Activated T-helper 17 cell treated with anti-CD3 and anti-CD28 coated beads, Interleukin-2, amount 50 U/mL, for 72 hours (primary cell): ENCODE measurements around the gene ANGEL2. TPM values are rescaled to one million over a fixed set of nuclear protein-coding genes. Genes with fewer than 3 reads are reported as not detected.

ENCODE experiments used
- ATAC-seq: fragments of 150-1000 bp; cut with Tn5 transposase; replicated peaks from 2 replicates; pipeline ENCODE4 v1.10.0; 2021; ENCODE audit warnings: mild to moderate bottlenecking, moderate library complexity
- H3K27ac Mint-ChIP-seq: one replicate; pipeline ENCODE4 v1.8.0; 2022; ENCODE audit warnings: mixed read lengths
- H3K27me3 Mint-ChIP-seq: one replicate; pipeline ENCODE4 v1.8.0; 2022; ENCODE audit warnings: mixed read lengths
- H3K36me3 Mint-ChIP-seq: one replicate; pipeline ENCODE4 v1.8.0; 2022; ENCODE audit warnings: low read depth, mild to moderate bottlenecking, mixed read lengths
- H3K4me1 Mint-ChIP-seq: one replicate; pipeline ENCODE4 v1.8.0; 2022; ENCODE audit warnings: mixed read lengths
- H3K4me3 Mint-ChIP-seq: one replicate; pipeline ENCODE4 v1.8.0; 2022; ENCODE audit warnings: mild to moderate bottlenecking, mixed read lengths
- H3K9me3 Mint-ChIP-seq: one replicate; pipeline ENCODE4 v1.8.0; 2022; ENCODE audit warnings: mixed read lengths
- total RNA-seq, 2 donors: library from RNA; stranded (reverse); gene quantifications; one replicate each; pipeline ENCODE4 v1.2.3, GENCODE V29; 2022

Gene ANGEL2
- total RNA-seq, 2 donors from 2014 or later = 36.9 to 41.3 TPM

DNA sequence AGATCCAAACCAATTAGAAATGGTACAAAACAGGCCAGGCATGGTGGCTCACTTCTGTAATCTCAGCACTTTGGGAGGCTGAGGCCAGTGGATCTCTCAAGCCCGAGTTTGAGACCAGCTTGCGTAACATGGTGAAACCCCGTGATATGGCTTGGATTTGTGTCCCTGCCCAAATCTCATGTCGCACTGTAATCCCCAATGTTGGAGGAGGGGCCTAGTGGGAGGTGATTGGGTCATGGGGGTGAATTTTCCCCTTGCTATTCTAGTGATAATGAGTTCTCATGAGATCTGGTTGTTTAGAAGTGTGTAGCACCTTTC lies 72.3 kb downstream of the ANGEL2 start:
- no peaks in the 10 kb centered on the region for H3K36me3 Mint-ChIP-seq
- ATAC-seq = no peak
- H3K27ac Mint-ChIP-seq = no peak overlapping the region
- no peak overlapping the region for H3K4me3 Mint-ChIP-seq
- H3K4me1 Mint-ChIP-seq = no peaks in the 10 kb centered on the region
- peaks cover 6% of the 10 kb centered on the region for H3K27me3 Mint-ChIP-seq
- H3K9me3 Mint-ChIP-seq = no peaks in the 10 kb centered on the region

- H3K9me3 Mint-ChIP-seq = no peaks in the 10 kb centered on the region
- no peak overlapping the region for H3K4me3 Mint-ChIP-seq
- no peak overlapping the region for H3K27ac Mint-ChIP-seq
- peaks cover 6% of the 10 kb centered on the region for H3K27me3 Mint-ChIP-seq
- no peaks in the 10 kb centered on the region for H3K36me3 Mint-ChIP-seq
- H3K4me1 Mint-ChIP-seq = no peaks in the 10 kb centered on the region
- no peak for ATAC-seq
Measured at GRCh38 chr1:212942679-212943392, 72.8 kb downstream of the ANGEL2 start.

Other genes with a start within 250 kb of the ANGEL2 start
- 10 to 100 TPM; 26.2 to 40.0 TPM for gene NSL1, start 224.1 kb downstream of the ANGEL2 start, total RNA-seq
- gene TATDN3, start 224.0 kb downstream of the ANGEL2 start, total RNA-seq = 10 to 100 TPM in 1 of 2 donors, 1 to 10 TPM in 1; 9.8 to 15.5 TPM
- not detected for gene SPATA45, start 168.2 kb downstream of the ANGEL2 start, total RNA-seq
- gene FLVCR1, start 157.6 kb downstream of the ANGEL2 start, total RNA-seq = 10 to 100 TPM in 1 of 2 donors, 1 to 10 TPM in 1; 9.7 to 22.9 TPM
- gene VASH2, start 65.3 kb downstream of the ANGEL2 start, total RNA-seq = under 1 TPM in 1 of 2 donors, not detected in 1; 0.52 TPM
- gene RPS6KC1, start 35.4 kb upstream of the ANGEL2 start, total RNA-seq = 1 to 10 TPM; 6.9 to 9.5 TPM